ENCODE measurements around the gene AHCTF1. TPM values are rescaled to one million over a fixed set of nuclear protein-coding genes. Genes with fewer than 3 reads are reported as not detected.

Gene AHCTF1
- total and polyA plus RNA-seq, 2 donors (not counting 3 experiments of a cell fraction or from before 2014, with no cell fraction given) = 5.5 to 32.1 TPM

GRCh38 chr1:246893191-246893939 is 38.4 kb downstream of the AHCTF1 start:
- intact Hi-C loops (cut with micrococcal nuclease) = no loop called here
- no peaks in the 10 kb centered on the region for H3K4me1 ChIP-seq (ENCODE audit: control insufficient read depth, extremely low read depth, insufficient read depth, low read length)
- H3K4me2 ChIP-seq (ENCODE audit: insufficient read depth, low read length) = no peak overlapping the region
- no peaks in the 10 kb centered on the region for H4K20me1 ChIP-seq (replicated peaks; ENCODE audit: control insufficient read depth, extremely low read depth, insufficient read depth, low read length)
- H3K36me3 ChIP-seq (ENCODE audit: control insufficient read depth in 2 of 2, extremely low read depth in 1 of 2, insufficient read depth in 2 of 2, low read length in 2 of 2) = peaks cover 15 to 22% of the 10 kb centered on the region in 2 experiments
- H3K9me3 ChIP-seq (replicated peaks; ENCODE audit: control insufficient read depth, insufficient read depth, low read length) = no peaks in the 10 kb centered on the region
- no peaks in the 10 kb centered on the region for H3K27me3 ChIP-seq (ENCODE audit: control insufficient read depth in 2 of 2, insufficient read depth in 2 of 2, low read length in 2 of 2)
- dilution Hi-C loops (cut with MboI; ENCODE audit: extremely low pct_ligation_motif_present, low sequenced_read_pairs) = no loop called here
- no peak overlapping the region for H3K9ac ChIP-seq (replicated peaks; ENCODE audit: extremely low read depth, insufficient read depth, low read length)
- no peak for DNase-seq (ENCODE audit: low read depth, low spot score)
- H3K4me3 ChIP-seq (replicated peaks in 1 of 3; ENCODE audit: insufficient read depth in 1 of 3, low read depth in 1 of 3, low read length in 3 of 3) = no peak overlapping the region
- ChIA-PET CTCF (no interaction called here), POLR2A (no interaction called here)
- H3K27ac ChIP-seq (ENCODE audit: insufficient read depth, low read depth, low read length) = no peak overlapping the region
- BruUV-seq (replicated peaks) = no TSS peak
- no peak overlapping the region for H2AFZ ChIP-seq (ENCODE audit: low read depth, low read length)
- TF ChIP-seq JUN (IDR thresholded peaks at IDR 0.05; ENCODE audit: borderline replicate concordance, insufficient read depth, insufficient read length, low read depth) (no peak), POLR2A (IDR thresholded peaks at IDR 0.05; ENCODE audit: low read depth, low read length) (no peak), CTCF (IDR thresholded peaks at IDR 0.05; ENCODE audit: extremely low read depth in 1 of 2, insufficient read depth in 1 of 2, low read depth in 1 of 2, low read length in 2 of 2) (no peak), MYC (IDR thresholded peaks at IDR 0.05; ENCODE audit: low read depth, low read length) (no peak), POLR2AphosphoS5 (IDR thresholded peaks at IDR 0.05; ENCODE audit: insufficient read depth, low read depth, low read length) (no peak), GATA2 (IDR thresholded peaks at IDR 0.05; ENCODE audit: insufficient read depth, insufficient read length, low read depth, low read length) (no peak), EZH2 (IDR thresholded peaks at IDR 0.05; ENCODE audit: borderline replicate concordance, low read depth, low read length, severe bottlenecking) (no peak)
- TF ChIP-seq, protein P1, sequence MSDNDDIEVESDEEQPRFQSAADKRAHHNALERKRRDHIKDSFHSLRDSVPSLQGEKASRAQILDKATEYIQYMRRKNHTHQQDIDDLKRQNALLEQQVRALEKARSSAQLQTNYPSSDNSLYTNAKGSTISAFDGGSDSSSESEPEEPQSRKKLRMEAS (IDR thresholded peaks at IDR 0.05; ENCODE audit: insufficient read depth, insufficient read length) = no peak
- no peak for FAIRE-seq
- peaks cover 3% of the 10 kb centered on the region for H3K79me2 ChIP-seq (ENCODE audit: control insufficient read depth, insufficient read depth, low read length)
- H3K9me1 ChIP-seq (replicated peaks; ENCODE audit: control insufficient read depth, extremely low read depth, insufficient read depth, low read length) = no peaks in the 10 kb centered on the region

All from endothelial cell of umbilical vein (primary cell).